Ascending aorta (tissue), 2 donors: Measurements from ENCODE around the gene HBP1. TPM values are rescaled to one million over a fixed set of nuclear protein-coding genes. Genes with fewer than 3 reads are reported as not detected.

ENCODE experiments used
- DNase-seq, 2 donors: peaks; one replicate each; pipeline ENCODE4 v3.0.0-alpha.2; 2019; ENCODE audit warnings: low spot score in 2 of 2
- H3K27ac ChIP-seq, 2 donors: fragments of 200-600 bp; sonication (generic); one replicate each; pipeline ENCODE4 v1.5.1; 2016 to 2017; ENCODE audit warnings: mild to moderate bottlenecking in 1 of 2
- H3K27me3 ChIP-seq: fragments of 200-600 bp; sonication (generic); one replicate; pipeline ENCODE4 v1.5.1; 2017
- H3K36me3 ChIP-seq, 2 donors: fragments of 200-600 bp; sonication (generic); one replicate each; pipeline ENCODE4 v1.5.1; 2016
- H3K4me1 ChIP-seq, 2 donors: fragments of 200-600 bp; sonication (generic); one replicate each; pipeline ENCODE4 v1.5.1; 2016 to 2017; ENCODE audit warnings: mild to moderate bottlenecking in 1 of 2
- H3K4me3 ChIP-seq, 2 donors: fragments of 200-600 bp; sonication (generic); one replicate each; pipeline ENCODE4 v1.5.1; 2016 to 2017; ENCODE audit warnings: mild to moderate bottlenecking in 1 of 2
- H3K9me3 ChIP-seq, 2 donors: fragments of 200-600 bp; sonication (generic); one replicate each; pipeline ENCODE4 v1.5.1; 2016
- intact Hi-C: fragments of 100-400 bp; cut with DNase I; formaldehyde crosslinking; loops from one replicate; pipeline ENCODE4 v1.15.1; 2023
- total RNA-seq: library from RNA; depleted of rRNA; stranded (reverse); fragments of >200 nt; gene quantifications from one replicate; pipeline ENCODE4 v1.1.0, GENCODE V29; 2016
- TF ChIP-seq, protein P1 (sequence below), 3 experiments: fragments of 200-600 bp in 2 of 3; fragments of 450-650 bp in 1 of 3; sonication (generic) in 2 of 3; IDR thresholded peaks; one replicate each; pipeline ENCODE4 v1.5.1; 2016 to 2019; ENCODE audit warnings: antibody characterized with exemption in 3 of 3, mild to moderate bottlenecking in 1 of 3, moderate library complexity in 1 of 3

The HBP1 gene
- total RNA-seq, 1 donor from 2014 or later: 62.2 TPM

DNA sequence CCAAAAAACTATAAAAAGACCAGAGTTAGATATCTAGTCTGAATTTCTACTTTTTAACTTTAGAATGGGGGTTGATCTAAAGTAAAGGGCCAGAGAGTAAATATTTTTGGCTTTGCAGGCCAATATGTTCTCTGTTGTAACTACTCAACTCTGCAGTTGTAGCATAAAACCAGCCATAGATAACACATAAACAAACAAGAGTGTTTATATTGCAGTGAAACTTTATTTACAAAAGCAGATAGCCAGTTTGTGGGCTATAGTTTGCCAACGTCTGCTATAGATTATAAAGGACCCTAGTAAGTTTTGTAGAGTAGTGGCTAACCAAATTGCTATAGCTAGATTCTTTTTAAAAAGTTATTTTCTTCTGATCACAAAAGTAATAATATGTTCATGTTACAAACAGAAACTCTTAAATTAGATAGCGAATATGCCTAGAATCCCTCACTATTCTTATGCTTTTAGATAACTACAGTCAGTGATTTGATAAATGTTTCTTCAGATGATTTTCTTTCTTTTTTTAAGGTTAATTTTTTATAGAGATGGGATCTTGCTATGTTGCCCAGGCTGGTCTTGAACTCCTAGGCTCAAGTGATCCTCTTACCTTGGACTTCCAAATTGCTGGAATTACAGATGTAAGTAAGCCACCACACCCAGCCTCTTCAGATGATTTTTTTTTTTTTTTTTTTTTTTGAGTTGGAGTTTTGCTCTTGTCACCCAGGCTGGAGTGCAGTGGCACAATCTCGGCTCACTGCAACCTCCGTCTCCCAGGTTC lies 23.6 kb upstream of the HBP1 start:
- H3K36me3 ChIP-seq: no peaks in the 10 kb centered on the region
- TF ChIP-seq, protein P1, sequence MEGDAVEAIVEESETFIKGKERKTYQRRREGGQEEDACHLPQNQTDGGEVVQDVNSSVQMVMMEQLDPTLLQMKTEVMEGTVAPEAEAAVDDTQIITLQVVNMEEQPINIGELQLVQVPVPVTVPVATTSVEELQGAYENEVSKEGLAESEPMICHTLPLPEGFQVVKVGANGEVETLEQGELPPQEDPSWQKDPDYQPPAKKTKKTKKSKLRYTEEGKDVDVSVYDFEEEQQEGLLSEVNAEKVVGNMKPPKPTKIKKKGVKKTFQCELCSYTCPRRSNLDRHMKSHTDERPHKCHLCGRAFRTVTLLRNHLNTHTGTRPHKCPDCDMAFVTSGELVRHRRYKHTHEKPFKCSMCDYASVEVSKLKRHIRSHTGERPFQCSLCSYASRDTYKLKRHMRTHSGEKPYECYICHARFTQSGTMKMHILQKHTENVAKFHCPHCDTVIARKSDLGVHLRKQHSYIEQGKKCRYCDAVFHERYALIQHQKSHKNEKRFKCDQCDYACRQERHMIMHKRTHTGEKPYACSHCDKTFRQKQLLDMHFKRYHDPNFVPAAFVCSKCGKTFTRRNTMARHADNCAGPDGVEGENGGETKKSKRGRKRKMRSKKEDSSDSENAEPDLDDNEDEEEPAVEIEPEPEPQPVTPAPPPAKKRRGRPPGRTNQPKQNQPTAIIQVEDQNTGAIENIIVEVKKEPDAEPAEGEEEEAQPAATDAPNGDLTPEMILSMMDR (IDR thresholded peaks at IDR 0.05): no peak
- DNase-seq: no peak
- H3K27me3 ChIP-seq: no peaks in the 10 kb centered on the region
- peaks cover 0 to 2% of the 10 kb centered on the region in 2 donors for H3K4me1 ChIP-seq
- no peaks in the 10 kb centered on the region for H3K9me3 ChIP-seq
- H3K4me3 ChIP-seq: no peak overlapping the region
- intact Hi-C loops: loop anchor here (5.0 to 10.0 kb wide), 2 partner anchors 580 to 968 kb away; no protein-coding TSS in a partner anchor
- no peak overlapping the region for H3K27ac ChIP-seq

DNA sequence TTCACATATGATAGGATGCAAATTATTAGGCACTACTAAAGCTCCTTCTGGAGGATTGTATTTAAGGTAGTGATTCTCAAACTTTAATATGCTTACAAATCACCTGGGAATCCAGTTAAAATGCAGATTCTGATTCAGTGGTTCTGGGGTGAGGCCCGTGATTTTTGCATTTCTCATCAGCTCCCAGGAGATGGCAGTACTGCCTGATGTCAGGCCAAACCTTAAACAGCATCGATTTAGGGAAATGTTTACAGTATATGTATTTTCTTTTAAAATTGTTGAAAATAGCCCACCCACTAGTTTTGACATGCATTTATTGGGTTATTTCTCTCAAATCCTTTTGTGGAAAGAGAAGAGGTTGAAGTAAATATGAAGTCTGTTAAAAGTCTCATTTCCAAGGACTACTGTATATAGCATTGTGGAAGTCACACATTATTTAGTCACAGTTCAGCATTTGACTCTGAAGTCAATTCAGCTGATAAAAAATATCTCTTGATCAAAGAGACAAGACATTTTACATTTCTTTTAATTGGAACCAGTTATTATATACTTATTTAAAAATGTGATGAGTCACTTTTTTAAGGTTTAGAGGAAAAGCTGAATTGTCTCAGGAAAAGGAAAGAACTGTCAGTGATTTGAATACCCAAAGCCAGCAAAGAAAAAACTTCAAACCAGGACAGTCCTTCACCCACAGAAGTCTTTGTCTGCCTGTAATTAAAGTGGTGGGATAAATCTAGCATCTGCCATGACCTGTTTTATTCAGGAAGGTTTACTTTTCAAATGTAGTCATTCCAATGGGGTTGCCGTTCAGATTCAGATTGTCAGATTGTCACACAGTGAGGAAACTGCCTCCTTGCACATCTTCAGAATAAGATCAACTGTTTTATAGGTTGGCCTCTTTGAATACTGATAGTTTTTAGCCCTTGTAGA lies 21.1 kb upstream of the HBP1 start:
- H3K4me3 ChIP-seq: no peak overlapping the region
- no peaks in the 10 kb centered on the region for H3K27me3 ChIP-seq
- H3K27ac ChIP-seq: no peak overlapping the region
- TF ChIP-seq, protein P1 (IDR thresholded peaks at IDR 0.05): peak; percentile 48 to 72 (median 59)
- DNase-seq: no peak
- peaks cover 0 to 2% of the 10 kb centered on the region in 2 donors for H3K4me1 ChIP-seq
- H3K9me3 ChIP-seq: no peaks in the 10 kb centered on the region
- no peaks in the 10 kb centered on the region for H3K36me3 ChIP-seq
- intact Hi-C loops: loop anchor here (5.0 to 10.0 kb wide), 2 partner anchors 577 to 970 kb away; no protein-coding TSS in a partner anchor

DNA sequence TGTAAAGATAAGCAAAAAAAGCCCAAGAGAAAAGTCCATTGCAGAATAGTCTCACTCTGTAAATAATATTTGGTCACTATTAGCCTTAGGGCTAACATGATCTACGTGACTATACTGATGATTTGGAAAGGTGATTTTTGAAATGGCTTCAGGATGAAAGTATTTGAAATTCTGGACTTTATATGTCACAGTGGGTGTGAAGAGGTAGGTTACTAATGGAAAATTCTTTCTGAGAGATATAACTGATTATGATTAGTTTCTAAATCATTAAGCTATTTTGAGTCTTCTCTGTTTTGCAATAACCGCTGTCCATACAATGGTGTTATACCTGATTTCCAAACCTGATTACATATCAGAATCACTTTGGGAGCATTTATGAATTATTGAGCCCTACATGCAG lies 20.1 kb upstream of the HBP1 start:
- intact Hi-C loops: loop anchor here (5.0 to 10.0 kb wide), 2 partner anchors 576 to 971 kb away; no protein-coding TSS in a partner anchor
- TF ChIP-seq, protein P1 (IDR thresholded peaks at IDR 0.05): no peak

DNA sequence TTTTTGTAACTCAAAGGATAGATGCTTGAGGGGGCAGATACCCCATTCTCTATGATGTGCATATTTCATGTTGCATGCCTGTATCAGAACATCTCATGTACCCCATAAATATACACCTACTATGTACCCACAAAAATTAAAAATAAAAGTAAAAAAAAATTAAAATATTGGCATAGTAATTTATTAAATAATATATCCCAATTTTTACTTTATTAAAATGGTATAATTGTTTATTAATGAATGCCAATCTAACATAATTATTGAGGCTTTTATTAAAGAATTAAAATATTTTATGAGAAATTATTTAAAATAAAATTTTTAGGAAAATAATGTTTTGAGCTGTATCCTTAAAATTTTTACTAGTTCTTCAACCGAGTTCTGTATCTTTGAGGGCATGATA lies 18.9 kb upstream of the HBP1 start:
- H3K9me3 ChIP-seq: no peaks in the 10 kb centered on the region
- no peaks in the 10 kb centered on the region for H3K27me3 ChIP-seq
- TF ChIP-seq, protein P1 (IDR thresholded peaks at IDR 0.05): no peak
- no peak overlapping the region for H3K27ac ChIP-seq
- no peak for DNase-seq
- intact Hi-C loops: loop anchor here (5.0 to 10.0 kb wide), 3 partner anchors 203 to 973 kb away; no protein-coding TSS in a partner anchor
- no peaks in the 10 kb centered on the region for H3K36me3 ChIP-seq
- peaks cover 0 to 2% of the 10 kb centered on the region in 2 donors for H3K4me1 ChIP-seq
- no peak overlapping the region for H3K4me3 ChIP-seq

More for the DNA sequence above, 20.1 kb upstream of the HBP1 start:
- no peaks in the 10 kb centered on the region for H3K27me3 ChIP-seq
- no peaks in the 10 kb centered on the region for H3K9me3 ChIP-seq
- peaks cover 0 to 2% of the 10 kb centered on the region in 2 donors for H3K4me1 ChIP-seq
- H3K36me3 ChIP-seq: no peaks in the 10 kb centered on the region
- no peak for DNase-seq
- no peak overlapping the region for H3K27ac ChIP-seq
- no peak overlapping the region for H3K4me3 ChIP-seq

DNA sequence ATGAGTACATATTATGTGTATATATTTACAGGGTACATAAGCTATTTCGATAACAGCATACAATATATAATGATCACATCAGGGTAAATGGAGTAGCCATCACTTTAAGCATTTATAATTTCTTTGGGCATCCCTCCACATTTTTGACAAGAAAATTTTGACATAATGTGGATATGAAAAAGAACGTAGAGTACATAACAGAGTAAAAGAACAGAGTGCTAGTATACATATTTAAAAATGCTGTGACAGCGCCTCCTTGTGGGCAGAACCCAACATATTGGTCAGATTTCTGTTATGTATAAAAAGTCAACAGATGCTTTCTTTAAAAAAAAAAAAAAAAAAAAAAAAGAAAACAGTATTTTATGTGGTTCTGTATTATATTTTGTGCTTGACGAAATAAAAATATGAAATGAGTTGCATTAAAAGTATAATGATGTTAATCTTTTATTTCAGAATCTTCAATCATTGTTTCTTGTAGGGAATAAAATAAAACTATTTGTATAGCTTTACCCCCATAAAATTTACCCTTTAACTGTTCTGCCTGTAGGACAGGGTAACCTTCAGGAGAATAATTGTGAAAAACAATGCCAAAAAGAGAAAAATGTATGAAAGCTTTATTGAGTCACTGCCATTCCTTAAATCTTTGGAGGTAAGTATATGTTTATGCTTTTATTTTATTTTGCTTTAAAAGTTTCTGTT lies 18.3 kb upstream of the HBP1 start:
- peak in 1 of 2 donors; percentile 88 for DNase-seq
- Histone ChIP-seq H3K9me3 (no peaks in the 10 kb centered on the region), H3K27ac (no peak overlapping the region), H3K27me3 (no peaks in the 10 kb centered on the region), H3K4me3 (no peak overlapping the region), H3K36me3 (no peaks in the 10 kb centered on the region), H3K4me1 (peaks cover 0 to 2% of the 10 kb centered on the region in 2 donors)
- TF ChIP-seq, protein P1 (IDR thresholded peaks at IDR 0.05): peak; percentile 34 to 62 (median 51)
- intact Hi-C loops: loop anchor here (5.0 kb wide), 1 partner anchor 203 kb away; no protein-coding TSS in a partner anchor
